Fibroblast of pulmonary artery (primary cell): ENCODE measurements around the gene NFIX.

Experiments
- DNase-seq: peaks from one replicate; pipeline ENCODE4 v3.0.0-alpha.2; 2010; ENCODE audit warnings: low read depth
- H3K4me3 ChIP-seq: replicated peaks from 2 replicates; pipeline ENCODE4 v1.5.1; 2011; ENCODE audit warnings: low read depth, mild to moderate bottlenecking, control low read depth, low read length, moderate library complexity
- CTCF ChIP-seq: IDR thresholded peaks from 2 replicates; pipeline ENCODE4 v1.5.1; 2011; ENCODE audit warnings: mild to moderate bottlenecking, control low read depth, low read length, inconsistent platforms; ENCODE audit errors: missing control alignments

The NFIX gene

GRCh38 chr19:13120031-13120430 is 124.8 kb downstream of the NFIX start:
- H3K4me3 ChIP-seq: peak overlapping the region; percentile 86

GRCh38 chr19:13120817-13121216 is 125.5 kb downstream of the NFIX start:
- peak overlapping the region; percentile 32 for H3K4me3 ChIP-seq
- DNase-seq: peak; percentile 73
- no peak for TF ChIP-seq CTCF

More at GRCh38 chr19:13120031-13120430, 124.8 kb downstream of the NFIX start:
- no peak for TF ChIP-seq CTCF
- DNase-seq: no peak

- no peak for DNase-seq
- no peak overlapping the region for H3K4me3 ChIP-seq
- TF ChIP-seq CTCF: no peak
Measured at GRCh38 chr19:13121551-13122274, 126.4 kb downstream of the NFIX start.

- TF ChIP-seq CTCF: no peak
- no peak for DNase-seq
Measured at GRCh38 chr19:13122275-13122878, 127.1 kb downstream of the NFIX start.

GRCh38 chr19:13122980-13123957 is 128.0 kb downstream of the NFIX start:
- no peak for DNase-seq
- H3K4me3 ChIP-seq: no peak overlapping the region
- TF ChIP-seq CTCF: no peak

More at GRCh38 chr19:13122275-13122878, 127.1 kb downstream of the NFIX start:
- H3K4me3 ChIP-seq: no peak overlapping the region

GRCh38 chr19:13127051-13127450 is 131.8 kb downstream of the NFIX start:
- H3K4me3 ChIP-seq: no peak overlapping the region
- no peak for TF ChIP-seq CTCF
- DNase-seq: no peak
